Globus pallidus (tissue), 1 donor: Measurements from ENCODE around the gene OSBP2.

Experiments used
- DNase-seq: peaks from one replicate; pipeline ENCODE4 v3.0.0-alpha.2; 2015; ENCODE audit warnings: low spot score

The OSBP2 gene

DNA sequence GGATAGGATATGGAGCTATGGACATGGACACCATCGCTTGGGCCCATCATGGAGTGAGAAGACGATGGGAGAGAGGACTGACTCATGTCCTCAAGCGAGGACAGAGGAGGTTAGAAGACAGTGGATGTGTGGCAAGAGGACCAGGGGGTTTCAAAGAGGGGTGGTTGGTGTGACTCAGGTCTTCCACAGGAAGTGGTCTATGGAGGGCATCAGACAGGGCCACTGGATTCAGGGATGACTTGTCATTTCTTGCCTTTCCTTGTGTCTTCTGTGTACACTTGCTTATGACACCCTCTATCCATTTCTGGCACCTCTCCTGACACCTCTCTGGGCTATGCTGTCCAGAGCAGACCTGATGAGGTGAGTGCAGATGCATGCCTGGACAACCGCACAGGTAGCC lies 115.4 kb downstream of the OSBP2 start:
- DNase-seq: no peak

DNA sequence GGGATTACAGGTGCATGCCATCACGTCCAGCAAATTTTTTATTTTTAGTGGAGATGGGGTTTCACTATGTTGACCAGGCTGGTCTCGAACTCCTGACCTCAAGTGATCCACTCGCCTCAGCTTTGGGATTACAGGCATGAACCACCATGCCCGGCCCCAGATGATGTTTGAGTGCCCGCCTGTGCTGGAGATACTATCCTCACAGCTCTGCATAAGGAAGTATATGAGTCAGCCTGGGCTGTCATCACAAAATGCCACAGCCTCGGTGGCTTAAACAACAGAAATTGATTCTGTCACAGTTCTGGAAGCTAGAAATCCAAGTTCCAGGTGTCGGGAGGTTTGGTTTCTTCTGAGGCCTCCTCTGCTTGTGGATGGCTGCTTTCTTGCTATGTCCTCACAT lies 119.3 kb downstream of the OSBP2 start:
- no peak for DNase-seq

DNA sequence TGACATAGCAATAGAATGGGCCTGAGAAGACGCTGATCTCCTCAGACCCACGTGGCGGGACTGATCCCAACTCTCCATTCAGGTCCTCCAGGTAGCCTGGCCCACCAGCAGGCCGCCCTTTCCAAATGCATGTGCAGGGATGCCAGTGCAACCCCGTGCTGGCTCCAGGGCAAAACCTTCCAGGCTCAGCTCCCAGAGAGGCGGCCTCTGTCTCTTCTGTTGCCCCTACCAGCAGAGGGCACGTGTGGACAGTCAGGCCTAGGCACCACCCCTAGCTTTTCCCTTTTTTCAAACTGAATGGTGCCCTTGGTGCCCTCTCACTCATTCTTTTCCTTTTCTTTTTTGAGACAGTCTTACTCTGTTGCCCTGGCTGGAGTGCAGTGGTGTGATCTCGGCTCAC lies 121.7 kb downstream of the OSBP2 start:
- DNase-seq: no peak

DNA sequence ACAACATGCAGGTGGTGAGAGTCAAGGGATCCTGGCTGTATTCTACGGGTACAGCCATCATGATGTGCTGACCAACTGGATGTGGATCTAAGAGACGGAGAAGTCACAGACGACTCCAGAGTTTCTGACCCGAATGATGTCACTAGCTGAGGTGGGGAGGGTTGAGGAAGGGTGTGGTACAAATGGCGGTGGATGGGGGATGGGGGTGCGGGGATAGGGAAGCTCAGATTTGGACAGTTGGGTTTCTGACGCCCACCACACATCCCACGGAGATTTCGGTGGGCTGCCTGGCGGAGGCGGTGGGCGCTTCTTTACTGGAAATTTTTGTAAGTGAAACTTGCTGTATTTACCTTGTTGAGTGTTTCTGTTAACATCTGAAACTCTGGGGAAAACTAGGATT lies 126.7 kb downstream of the OSBP2 start:
- DNase-seq: no peak

DNA sequence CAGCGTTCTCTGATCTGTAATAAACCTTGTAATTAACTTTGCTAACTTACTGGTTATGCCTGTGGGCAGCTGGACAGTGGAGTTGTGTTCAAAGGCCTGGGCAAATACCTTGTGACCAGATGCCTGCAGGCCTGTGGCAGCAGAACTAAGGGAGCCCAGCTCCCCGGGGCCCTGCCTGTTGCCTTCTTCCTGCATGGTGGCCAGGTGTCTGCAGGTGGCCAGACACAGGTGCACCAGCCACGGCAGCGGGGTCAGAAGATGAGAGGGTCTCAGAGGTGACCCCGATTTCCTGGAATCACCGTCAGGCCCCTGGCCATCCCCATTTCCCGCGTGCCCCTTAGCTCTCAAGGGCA lies 127.2 kb downstream of the OSBP2 start:
- no peak for DNase-seq

DNA sequence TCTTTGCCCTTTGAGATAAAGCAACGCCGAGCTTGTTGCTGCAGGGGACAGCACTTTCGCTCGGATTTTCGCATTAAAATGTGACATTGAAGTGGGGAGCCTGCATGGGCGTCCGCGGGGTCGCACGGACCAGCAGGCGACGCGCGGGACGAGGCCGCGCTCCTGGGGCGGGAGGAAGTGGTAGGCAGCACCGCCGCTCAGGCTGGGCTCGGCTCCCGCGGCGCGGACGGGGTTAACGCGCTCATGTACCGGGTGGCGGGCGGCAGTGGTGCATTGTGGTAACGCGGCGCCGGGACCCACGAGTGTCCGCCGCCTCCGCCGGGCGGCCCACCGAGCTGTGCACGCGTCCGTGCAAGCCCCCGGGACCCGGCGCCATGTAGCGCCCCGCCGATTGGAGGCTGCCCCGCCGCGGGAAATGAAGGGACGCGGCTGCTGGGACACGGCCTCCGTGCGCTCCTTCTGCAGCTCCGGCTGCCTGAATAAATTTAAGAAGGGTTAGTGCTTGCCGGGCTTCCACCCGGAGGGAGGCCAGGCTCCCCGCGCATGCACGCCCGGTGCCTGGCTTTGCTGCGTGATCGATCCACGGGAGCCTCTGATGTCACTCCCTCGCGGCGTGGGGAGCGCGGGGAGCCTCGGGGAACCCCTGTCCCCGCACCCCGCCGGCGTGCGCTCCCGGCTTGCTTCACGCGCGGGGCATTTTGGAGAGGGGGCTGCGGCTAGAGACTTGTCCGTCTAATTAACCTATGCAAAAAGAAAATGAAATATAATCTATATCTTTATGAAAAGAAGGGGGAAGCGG lies 127.7 kb downstream of the OSBP2 start:
- no peak for DNase-seq

DNA sequence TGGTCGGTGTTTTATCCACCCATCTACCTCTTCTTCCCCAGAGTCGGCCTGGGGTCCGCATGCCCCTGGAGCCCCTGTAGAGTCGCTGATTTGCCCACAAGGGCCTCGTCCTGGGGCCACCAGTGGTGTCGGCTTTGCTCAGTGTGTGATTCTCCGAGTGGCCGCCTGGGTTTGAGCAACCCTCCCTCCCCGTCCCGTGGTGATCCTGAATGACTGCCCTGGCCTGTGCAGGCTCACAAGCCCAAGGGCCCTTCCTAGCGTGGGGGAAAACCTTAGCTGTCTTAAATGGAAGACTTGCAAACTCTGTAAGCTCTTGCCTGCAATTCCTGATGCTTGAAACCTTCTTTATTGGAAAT lies 128.3 kb downstream of the OSBP2 start:
- DNase-seq: no peak

DNA sequence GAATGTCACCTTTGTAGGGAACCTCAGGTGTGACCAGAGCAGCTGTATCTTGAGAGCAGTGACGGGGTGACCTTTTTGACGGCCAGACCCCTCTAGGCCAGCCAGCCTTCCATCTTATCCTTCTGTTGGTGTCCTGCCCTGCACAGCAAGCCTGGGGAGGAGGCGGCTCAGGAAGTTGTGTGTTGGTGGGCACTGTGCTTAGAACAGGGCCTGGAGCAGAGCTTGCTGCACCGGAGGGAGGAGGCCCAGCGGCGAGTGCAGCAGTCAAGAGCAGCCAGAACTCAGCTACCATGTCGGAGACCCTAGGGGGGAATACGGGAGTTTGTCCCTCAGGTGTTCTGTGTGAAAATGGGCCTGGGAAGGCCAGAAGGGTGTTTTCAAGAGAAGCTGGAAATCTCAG lies 129.4 kb downstream of the OSBP2 start:
- no peak for DNase-seq

DNA sequence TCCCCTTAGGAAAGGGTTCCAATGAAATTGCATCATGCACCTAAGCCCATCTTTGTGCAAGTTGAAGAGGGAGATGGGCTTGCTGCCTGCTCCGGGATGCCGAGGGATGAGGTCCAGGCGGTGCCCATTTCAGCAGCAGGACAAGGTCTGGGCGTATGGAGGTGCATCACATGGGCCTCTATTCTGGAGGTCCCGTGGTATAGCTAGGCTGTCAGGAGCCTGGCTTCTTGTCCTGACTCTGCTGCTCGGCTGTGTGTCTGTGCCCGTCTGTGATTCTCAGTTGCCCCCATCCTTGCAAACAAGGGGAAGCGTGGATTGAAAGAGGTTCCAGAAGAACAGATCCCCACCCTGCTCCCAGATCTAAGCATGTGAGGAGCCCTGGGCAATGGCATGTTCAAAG lies 130.0 kb downstream of the OSBP2 start:
- no peak for DNase-seq

DNA sequence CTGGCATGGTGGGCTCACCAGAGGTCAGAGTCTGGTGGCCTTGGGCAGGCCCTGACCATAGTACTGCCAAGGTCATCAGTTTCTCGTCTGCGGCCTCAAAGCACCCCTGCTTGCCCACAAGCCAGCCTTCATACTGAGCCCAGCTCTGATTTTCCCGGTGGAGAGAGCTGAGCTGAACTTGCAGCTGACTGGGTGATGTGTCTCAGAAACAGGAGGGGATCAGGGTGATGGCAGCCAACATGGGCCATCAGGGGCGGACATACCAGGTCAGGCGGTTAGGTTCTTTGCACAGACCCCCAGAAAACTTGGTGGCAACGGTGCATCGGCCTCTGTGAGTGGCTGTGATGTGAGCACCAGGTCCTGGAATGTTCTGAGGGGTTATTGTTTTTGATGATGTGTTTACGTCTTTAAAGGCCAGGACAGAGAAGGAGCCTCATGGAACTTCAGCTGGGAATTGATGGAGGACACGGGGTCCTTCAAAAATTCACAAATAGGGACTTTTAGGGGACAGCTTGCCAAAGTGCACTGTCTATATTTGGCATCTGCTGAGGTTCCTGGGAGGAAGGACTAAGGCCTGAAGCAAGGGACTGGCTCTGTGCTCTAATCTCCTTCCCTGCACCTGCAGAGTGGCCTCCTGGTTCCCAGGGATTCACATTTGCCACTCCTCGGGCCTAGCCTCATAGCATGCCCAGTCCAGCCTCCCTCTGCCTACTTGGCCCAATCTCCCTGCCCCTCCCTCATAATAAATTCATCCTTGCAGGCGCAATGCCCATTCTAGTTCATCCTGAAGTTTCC lies 131.2 kb downstream of the OSBP2 start:
- no peak for DNase-seq

DNA sequence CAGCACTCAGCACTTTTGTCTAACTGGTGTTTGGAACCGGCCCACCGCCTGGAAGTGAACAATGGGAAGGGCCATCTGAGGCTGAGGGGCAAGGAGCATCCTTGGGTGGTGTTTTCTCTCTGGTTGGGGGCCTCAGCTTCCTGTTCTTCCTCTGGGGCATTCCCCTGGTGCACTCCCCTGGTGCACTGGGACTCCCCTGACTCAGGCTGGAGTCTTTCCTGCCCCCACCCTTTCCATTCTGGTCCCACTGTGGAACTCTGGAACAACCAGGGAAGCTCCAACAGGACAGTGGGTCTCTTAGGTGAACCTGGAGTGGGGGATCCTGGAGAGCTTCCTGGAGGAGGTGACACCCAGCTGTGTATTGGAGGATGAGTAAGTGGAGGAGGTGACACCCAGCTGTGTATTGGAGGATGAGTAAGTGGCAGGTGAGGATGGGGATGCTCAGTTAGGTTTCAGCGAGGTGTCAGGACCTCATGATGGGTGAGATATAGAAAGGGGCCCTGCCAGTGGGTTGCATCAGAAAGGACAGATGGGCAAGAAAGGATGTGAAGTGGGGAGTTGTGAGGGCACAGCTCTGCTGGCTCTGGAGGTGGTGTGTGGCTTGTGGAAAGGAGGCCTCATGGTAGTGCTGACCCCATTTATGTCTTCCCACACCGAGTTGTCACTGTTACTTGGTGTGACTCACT lies 132.1 kb downstream of the OSBP2 start:
- DNase-seq: no peak

DNA sequence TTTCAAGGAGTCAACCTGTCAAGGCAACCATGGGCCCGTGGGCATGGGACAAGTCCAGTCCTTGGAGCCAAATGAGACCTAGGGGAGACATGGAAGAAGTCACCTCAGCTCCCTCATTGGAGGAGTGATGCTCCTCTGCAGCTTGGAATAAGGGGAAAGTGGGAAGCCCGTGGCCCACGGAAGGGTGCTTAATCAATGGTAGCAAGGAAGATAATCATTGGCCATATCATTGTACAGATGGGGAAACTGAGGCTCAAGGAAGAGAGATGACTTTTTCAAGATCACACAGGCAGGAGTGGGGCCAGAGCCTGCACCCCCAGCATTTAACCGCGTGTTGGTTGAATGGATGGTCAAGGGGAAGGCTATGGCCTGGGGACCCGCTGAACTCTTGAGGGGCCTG lies 133.0 kb downstream of the OSBP2 start:
- DNase-seq: no peak

DNA sequence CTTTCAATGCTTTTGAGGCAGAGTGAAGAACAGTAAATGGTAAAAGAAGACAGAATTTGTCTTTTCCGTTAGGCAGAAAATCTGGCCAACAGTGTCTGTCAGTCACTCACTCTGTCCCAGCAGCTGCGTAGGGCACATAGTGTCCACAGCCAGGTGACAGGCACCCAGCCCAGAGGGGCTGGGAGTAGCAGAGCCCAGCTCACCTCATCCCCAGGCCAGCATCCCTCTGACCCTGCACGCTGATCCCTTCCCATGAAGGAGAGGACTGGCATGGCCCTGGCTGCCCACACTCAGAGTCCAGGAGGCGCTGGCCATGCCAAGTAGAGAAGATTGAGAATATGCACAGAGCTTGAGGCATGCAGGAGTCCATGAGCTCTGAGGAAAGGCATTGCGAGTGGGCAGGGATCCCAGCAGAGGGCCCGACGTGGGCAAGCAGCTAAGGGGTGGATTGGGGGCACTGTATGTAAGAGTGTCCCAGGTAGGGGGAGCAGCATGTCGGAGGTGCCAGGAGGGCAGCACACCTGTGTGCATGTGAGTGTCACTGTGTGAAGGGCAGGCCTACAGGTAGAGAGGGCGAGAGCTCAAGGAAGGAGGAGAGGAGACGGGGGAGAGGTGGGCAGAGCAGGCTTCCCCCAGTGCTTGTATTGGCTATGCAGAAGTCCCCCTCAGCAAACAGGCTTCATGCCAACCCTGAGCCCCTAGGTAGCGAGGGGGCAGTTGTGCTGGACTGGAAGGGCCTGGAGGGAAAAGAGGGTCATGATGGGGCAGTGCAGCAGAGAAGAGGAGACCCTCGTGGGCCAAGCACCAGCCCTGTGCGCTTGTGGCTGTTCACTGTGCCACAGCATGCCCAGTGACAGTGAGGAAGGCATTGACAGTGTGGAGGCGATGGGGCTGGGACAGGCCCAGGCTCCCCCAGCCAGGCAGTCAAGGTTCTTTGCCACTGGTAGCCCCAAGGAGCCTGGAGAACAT lies 133.8 kb downstream of the OSBP2 start:
- no peak for DNase-seq

DNA sequence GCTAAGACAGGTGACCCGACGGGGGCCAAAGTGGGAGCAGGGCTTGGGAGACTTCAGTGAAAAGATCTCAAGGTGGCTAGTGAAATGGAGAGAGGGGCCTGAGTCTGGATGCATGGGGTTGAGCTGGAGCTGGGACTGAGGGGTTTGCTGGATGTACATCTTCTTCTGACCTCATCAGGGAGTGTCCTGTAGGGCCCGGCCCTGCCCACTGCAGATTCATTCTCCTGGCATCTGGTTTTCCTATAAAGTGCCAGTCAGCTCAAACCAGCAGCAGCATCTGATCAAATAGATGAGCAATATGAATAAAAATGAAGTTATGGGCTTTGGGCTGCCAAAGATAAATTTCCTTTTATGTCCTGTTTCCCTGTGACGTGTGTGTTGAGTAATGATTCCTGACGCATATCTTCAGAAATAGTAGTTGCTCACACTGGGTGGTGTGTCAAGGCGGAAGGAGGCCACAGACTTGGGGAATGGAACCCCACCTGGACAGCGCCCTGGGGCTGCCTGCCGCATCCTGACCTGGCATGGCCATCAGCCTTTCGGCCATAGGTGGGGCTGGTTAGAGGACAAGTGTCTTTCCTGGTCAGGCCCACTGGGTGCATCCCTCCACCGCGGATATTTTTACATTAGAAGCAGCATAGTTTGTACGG lies 135.4 kb downstream of the OSBP2 start:
- no peak for DNase-seq

DNA sequence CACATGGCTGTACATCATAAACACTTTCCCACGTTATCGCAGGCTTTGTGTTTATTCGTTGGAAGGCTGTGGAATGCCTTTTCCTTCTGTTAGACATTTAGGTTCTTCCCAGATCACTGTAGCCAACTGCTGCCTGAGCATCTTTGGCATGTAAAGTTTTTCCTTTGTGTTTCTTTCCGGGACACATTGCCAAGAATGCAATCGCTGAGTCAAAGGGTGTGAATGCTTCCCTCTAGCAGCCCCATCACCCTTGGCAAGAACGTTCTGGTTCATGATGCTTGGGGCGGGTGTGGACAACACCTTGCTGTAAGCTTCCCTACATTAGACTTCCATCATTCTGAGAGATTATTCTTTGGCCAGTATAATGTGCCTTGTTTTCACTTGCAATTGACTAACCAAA lies 136.2 kb downstream of the OSBP2 start:
- DNase-seq: no peak

DNA sequence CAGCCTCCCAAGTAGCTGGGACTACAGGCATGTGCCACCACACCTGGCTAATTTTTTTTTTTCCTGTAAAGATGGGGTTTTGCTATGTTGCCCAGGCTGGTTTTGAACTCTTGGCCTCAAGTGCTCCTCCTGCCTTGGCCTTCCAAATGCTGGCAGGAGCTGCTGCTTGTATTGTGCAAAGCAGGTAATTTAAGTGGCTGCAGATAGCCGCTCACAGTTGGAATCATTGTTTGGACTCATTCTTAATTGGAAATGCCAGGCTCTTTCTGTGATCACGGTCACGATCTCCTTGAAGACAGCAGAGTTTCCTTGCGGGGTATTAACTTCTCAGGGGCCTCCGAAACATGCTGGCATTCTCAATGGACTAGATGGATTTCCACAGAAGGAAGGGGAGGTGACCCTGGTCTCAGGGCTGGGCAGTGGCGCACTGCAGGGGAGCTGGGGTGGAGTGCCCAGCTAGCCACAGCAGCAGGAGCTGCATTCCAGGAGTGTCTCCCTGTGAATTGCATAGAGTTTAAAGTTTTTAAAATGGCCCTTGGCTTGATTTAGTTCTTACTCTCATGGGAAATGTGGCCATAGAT lies 137.8 kb downstream of the OSBP2 start:
- no peak for DNase-seq

DNA sequence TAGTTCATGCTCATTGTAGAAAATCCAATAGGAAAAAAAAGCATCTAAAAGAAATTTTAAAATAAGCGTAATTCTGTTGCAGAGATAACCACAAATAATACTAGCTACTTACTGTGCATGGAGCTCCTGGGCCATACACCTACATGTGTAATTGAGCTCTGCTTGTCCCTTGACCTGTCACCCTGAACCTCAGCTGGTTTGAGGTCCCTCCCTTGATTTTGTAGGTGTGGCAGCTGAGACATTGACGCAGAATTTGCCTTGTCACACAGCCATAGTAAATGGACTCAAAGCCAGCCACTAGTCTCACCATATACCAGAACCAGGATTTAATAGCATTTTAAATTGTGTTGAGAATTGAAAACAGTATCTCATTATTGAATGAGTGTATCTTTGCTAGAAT lies 138.6 kb downstream of the OSBP2 start:
- no peak for DNase-seq

DNA sequence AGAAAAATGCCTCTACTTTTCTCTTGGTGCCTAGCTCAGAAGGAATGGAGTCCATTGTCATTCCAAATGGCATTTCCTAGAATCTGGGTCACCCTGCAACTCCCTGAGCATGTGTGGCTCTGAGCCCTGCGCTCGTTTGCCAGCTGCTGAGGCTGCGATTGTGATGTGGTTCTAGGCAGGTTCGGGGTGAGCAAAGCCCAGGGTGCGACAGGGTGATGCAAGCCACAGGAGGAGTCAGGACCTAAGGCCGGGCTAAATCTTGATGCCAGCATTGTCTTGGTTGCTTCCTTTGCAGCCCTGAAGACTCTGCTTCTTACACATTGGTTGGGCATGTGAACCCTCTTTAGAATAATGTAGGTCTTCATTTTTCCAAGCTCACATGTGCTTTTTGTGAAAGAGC lies 142.9 kb downstream of the OSBP2 start:
- DNase-seq: peak; percentile 48

DNA sequence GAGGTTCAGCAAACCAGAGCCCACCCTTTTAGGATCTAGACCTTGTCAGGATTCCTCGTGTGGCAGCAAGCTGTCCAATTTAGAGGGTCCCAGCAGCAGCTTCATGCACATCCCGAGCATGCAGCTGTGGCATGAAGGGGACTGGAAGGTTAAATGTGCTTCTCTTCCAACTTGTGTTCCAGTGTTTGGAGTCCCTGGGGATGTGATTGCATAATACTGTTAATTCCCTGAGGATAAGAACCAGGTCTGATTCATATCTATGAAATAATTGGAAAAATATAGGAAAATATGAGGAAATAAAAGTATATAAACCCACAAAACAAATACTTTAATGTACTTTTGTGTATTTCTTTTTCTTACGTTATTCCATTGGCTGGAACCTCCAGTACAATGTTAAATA lies 143.4 kb downstream of the OSBP2 start:
- DNase-seq: no peak

DNA sequence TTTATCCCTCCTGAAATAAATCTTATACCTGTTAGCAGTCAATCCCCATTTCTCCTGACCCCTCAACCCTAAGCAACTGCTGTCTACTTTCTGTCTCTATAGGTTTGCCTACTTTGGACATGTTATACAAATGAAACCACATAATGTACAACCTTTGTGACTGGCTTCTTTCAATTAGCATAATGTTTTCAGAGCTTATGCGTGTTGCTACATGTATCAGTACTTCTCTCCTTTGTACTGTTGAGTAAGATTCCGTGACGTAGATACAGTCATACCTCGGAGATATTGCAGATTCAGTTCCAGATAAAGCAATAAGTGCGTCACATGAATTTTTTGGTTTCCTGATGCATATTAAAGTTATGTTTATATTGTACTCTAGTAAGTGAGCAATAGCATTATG lies 146.6 kb downstream of the OSBP2 start:
- DNase-seq: no peak

DNA sequence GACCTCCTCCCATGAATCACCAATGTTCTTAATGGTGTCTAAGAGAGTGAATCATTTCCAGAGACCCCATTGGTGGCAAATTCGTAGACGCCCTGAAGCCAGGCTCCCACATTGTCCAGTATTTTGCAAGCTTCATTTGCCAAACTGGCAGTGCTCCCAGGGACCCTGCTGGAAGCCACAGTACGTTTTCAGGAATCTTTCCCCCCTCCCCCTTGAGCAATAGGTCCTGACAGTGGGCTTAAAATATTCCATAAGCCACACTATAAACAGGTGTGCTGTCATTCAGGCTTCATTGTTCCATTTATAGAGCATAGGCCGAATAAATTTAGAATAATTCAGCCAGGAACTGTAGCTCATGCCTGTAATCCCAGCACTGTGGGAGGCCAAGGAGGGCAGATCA lies 148.6 kb downstream of the OSBP2 start:
- no peak for DNase-seq
